ENCODE results near the gene SLC22A31. TPM values are rescaled to one million over a fixed set of nuclear protein-coding genes. Genes with fewer than 3 reads are reported as not detected.

The SLC22A31 gene
- total and polyA plus RNA-seq, 2 donors (not counting 3 experiments of a cell fraction or from before 2014, with no cell fraction given), result 1.0 TPM; not detected in 1

DNA sequence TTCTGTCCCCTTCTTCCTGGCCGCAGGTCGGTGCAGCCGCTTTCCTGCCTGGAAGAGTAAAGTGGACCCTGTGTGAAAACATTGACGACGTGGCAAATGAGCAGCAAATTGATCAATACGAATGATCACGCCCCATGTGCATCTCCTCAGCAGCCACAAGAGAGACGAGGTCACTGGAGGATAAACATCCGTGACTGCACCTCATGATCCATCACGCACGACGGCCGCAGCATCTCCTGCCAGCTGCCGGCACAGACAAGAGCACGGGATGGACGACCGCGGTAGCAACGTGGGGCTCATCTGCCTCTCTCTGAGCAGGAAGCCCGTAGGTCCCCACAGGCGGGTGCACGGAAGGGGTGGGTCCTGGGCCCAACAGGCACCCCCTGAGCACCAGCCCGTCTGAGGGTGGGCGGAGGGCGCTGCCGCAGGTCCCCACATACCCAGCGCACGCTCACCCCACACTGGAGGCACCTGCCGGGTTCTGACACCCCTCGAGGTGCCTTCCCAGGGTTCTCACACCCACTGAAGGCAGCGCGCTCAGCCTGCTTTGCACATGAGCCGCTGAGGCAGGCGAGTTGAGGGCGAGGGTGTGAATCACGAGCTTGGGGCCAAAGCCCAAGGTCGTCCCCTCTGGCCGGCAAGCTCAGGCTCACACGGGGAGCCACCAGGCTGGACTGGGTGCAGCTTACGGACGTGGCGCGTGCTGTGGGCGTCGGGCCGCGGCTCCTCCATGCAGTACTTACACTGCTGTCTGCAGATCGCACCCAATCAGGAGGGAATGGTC lies 41.1 kb downstream of the SLC22A31 start:
- no TSS peak for BruUV-seq (replicated peaks)
- CTCF ChIA-PET, result no interaction called here
- Histone ChIP-seq H3K4me3 (replicated peaks in 1 of 3; ENCODE audit: insufficient read depth in 1 of 3, low read depth in 1 of 3, low read length in 3 of 3) (no peak overlapping the region), H3K79me2 (ENCODE audit: control insufficient read depth, insufficient read depth, low read length) (no peaks in the 10 kb centered on the region), H3K9ac (replicated peaks; ENCODE audit: extremely low read depth, insufficient read depth, low read length) (no peak overlapping the region), H3K9me1 (replicated peaks; ENCODE audit: control insufficient read depth, extremely low read depth, insufficient read depth, low read length) (no peaks in the 10 kb centered on the region), H3K9me3 (replicated peaks; ENCODE audit: control insufficient read depth, insufficient read depth, low read length) (no peaks in the 10 kb centered on the region), H2AFZ (ENCODE audit: low read depth, low read length) (no peak overlapping the region), H4K20me1 (replicated peaks; ENCODE audit: control insufficient read depth, extremely low read depth, insufficient read depth, low read length) (no peaks in the 10 kb centered on the region), H3K36me3 (ENCODE audit: control insufficient read depth in 2 of 2, extremely low read depth in 1 of 2, insufficient read depth in 2 of 2, low read length in 2 of 2) (no peaks in the 10 kb centered on the region), H3K27ac (ENCODE audit: insufficient read depth, low read depth, low read length) (no peak overlapping the region), H3K4me1 (ENCODE audit: control insufficient read depth, extremely low read depth, insufficient read depth, low read length) (no peaks in the 10 kb centered on the region), H3K4me2 (ENCODE audit: insufficient read depth, low read length) (no peak overlapping the region), H3K27me3 (ENCODE audit: control insufficient read depth in 2 of 2, insufficient read depth in 2 of 2, low read length in 2 of 2) (no peaks in the 10 kb centered on the region)
- no peak for FAIRE-seq
- intact Hi-C loops (cut with micrococcal nuclease) (no loop called here), dilution Hi-C loops (cut with MboI; ENCODE audit: extremely low pct_ligation_motif_present, low sequenced_read_pairs) (no loop called here)
- POLR2A ChIA-PET, result no interaction called here
- TF ChIP-seq, protein P1, sequence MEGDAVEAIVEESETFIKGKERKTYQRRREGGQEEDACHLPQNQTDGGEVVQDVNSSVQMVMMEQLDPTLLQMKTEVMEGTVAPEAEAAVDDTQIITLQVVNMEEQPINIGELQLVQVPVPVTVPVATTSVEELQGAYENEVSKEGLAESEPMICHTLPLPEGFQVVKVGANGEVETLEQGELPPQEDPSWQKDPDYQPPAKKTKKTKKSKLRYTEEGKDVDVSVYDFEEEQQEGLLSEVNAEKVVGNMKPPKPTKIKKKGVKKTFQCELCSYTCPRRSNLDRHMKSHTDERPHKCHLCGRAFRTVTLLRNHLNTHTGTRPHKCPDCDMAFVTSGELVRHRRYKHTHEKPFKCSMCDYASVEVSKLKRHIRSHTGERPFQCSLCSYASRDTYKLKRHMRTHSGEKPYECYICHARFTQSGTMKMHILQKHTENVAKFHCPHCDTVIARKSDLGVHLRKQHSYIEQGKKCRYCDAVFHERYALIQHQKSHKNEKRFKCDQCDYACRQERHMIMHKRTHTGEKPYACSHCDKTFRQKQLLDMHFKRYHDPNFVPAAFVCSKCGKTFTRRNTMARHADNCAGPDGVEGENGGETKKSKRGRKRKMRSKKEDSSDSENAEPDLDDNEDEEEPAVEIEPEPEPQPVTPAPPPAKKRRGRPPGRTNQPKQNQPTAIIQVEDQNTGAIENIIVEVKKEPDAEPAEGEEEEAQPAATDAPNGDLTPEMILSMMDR (IDR thresholded peaks at IDR 0.05; ENCODE audit: extremely low read depth in 1 of 2, insufficient read depth in 1 of 2, low read depth in 1 of 2, low read length in 2 of 2), result no peak
- TF ChIP-seq POLR2AphosphoS5 (IDR thresholded peaks at IDR 0.05; ENCODE audit: insufficient read depth, low read depth, low read length) (no peak), MYC (IDR thresholded peaks at IDR 0.05; ENCODE audit: low read depth, low read length) (no peak), FOS (IDR thresholded peaks at IDR 0.05; ENCODE audit: borderline replicate concordance, insufficient read depth, low read length) (no peak), GATA2 (IDR thresholded peaks at IDR 0.05; ENCODE audit: insufficient read depth, insufficient read length, low read depth, low read length) (no peak), JUN (IDR thresholded peaks at IDR 0.05; ENCODE audit: borderline replicate concordance, insufficient read depth, insufficient read length, low read depth) (no peak), EZH2 (IDR thresholded peaks at IDR 0.05; ENCODE audit: borderline replicate concordance, low read depth, low read length, severe bottlenecking) (no peak), POLR2A (IDR thresholded peaks at IDR 0.05; ENCODE audit: low read depth, low read length) (no peak)
- TF ChIP-seq, protein P2, sequence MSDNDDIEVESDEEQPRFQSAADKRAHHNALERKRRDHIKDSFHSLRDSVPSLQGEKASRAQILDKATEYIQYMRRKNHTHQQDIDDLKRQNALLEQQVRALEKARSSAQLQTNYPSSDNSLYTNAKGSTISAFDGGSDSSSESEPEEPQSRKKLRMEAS (IDR thresholded peaks at IDR 0.05; ENCODE audit: insufficient read depth, insufficient read length), result no peak
- DNase-seq (ENCODE audit: low read depth, low spot score), result no peak

All from endothelial cell of umbilical vein (primary cell).